K562 (cell line): ENCODE data around the gene ROBO1. TPM values are rescaled to one million over a fixed set of nuclear protein-coding genes. Genes with fewer than 3 reads are reported as not detected.

Source experiments
- ATAC-seq: fragments of 200-7000 bp; cut with Tn5 transposase; 3 replicates; pipeline ENCODE4 v1.9.1; 2020; ENCODE audit warnings: moderate library complexity
- BruUV-seq: library from RNA; stranded (reverse); fragments of 400-500 nt; replicated peaks from 2 replicates; lab custom pipeline; 2021; lab: Mats Ljungman, UMichigan
- CTCF ChIA-PET: fragments of 300-600 bp; formaldehyde crosslinking; extraction: SDS; loops from one replicate; lab custom pipeline; 2021; ENCODE audit warnings: low intra/inter-chr PET ratio; lab: Yijun Ruan, JAX
- POLR2A ChIA-PET: fragments of 300-600, 350-650 bp; sonication (Branson Sonifier 250); formaldehyde crosslinking; extraction: SDS; loops from one replicate; lab custom pipeline; 2021; ENCODE audit warnings: antibody characterized with exemption, inconsistent platforms; lab: Yijun Ruan, JAX
- DNase-seq, 4 experiments: peaks; one replicate each; pipeline versions ENCODE4 v3.0.0 to v3.0.0-alpha.2; 2011 to 2018; ENCODE audit warnings: low spot score in 3 of 4, mixed read lengths in 3 of 4; ENCODE audit errors: extremely low read depth in 1 of 4
- FAIRE-seq: peaks from 2 replicates; lab custom pipeline; 2011; peaks lifted over from hg19 to GRCh38; lab: Jason Lieb, UNC
- H2AFZ ChIP-seq: 2 replicates; pipeline ENCODE4 v1.6.0; 2011; ENCODE audit warnings: low read depth, low read length, control low read depth, inconsistent platforms
- H3K27ac ChIP-seq: fragments of 200-600 bp; 3 replicates; pipeline ENCODE4 v1.8.0; 2011; ENCODE audit warnings: low read depth, mild to moderate bottlenecking, control low read depth, inconsistent platforms, low read length, moderate library complexity, mixed read lengths; ENCODE audit errors: extremely low read depth
- H3K27me3 ChIP-seq, 2 experiments: fragments of 300-600 bp in 1 of 2; 2 replicates in 1 of 2; 3 replicates in 1 of 2; pipeline versions ENCODE4 v1.6.0 to v1.8.0; 2011; ENCODE audit warnings: inconsistent platforms in 2 of 2, low read length in 2 of 2, mild to moderate bottlenecking in 1 of 2, mixed read lengths in 1 of 2, moderate library complexity in 1 of 2; ENCODE audit not compliant: control insufficient read depth in 2 of 2, insufficient read depth in 2 of 2
- H3K36me3 ChIP-seq: fragments of 300-600 bp; 3 replicates; pipeline ENCODE4 v1.8.0; 2011; ENCODE audit warnings: mild to moderate bottlenecking, low read length, inconsistent platforms; ENCODE audit not compliant: control insufficient read depth, insufficient read depth
- H3K4me1 ChIP-seq, 2 experiments: fragments of 200-600 bp in 1 of 2; replicated peaks in 1 of 2; 2 replicates in 1 of 2; 3 replicates in 1 of 2; pipeline versions ENCODE4 v1.5.1 to v1.8.0; 2011; ENCODE audit warnings: inconsistent platforms in 2 of 2, low read length in 2 of 2, mild to moderate bottlenecking in 1 of 2, mixed read lengths in 1 of 2, moderate library complexity in 1 of 2; ENCODE audit not compliant: control insufficient read depth in 2 of 2, insufficient read depth in 2 of 2
- H3K4me2 ChIP-seq: 2 replicates; pipeline ENCODE4 v1.6.1; 2011; ENCODE audit warnings: low read length, control low read depth, inconsistent platforms, mixed read lengths; ENCODE audit not compliant: insufficient read depth
- H3K4me3 ChIP-seq: fragments of 200-600 bp; sonication (generic), shearing (Covaris generic); 2 replicates; pipeline ENCODE4 v1.5.1; 2016; ENCODE audit warnings: control low read depth, inconsistent platforms
- H3K79me2 ChIP-seq: fragments of 200-600 bp; 3 replicates; pipeline ENCODE4 v1.8.0; 2011; ENCODE audit warnings: low read length, inconsistent platforms; ENCODE audit not compliant: control insufficient read depth, insufficient read depth
- H3K9ac ChIP-seq, 2 experiments: 2 replicates each; pipeline versions ENCODE4 v1.6.0 to v1.6.1; 2011; ENCODE audit warnings: low read depth in 2 of 2, low read length in 2 of 2, control low read depth in 1 of 2, inconsistent platforms in 1 of 2, mild to moderate bottlenecking in 1 of 2, mixed read lengths in 1 of 2; ENCODE audit not compliant: insufficient read depth in 1 of 2
- H3K9me1 ChIP-seq: one replicate; pipeline ENCODE4 v1.6.0; 2011; ENCODE audit warnings: inconsistent platforms, mild to moderate bottlenecking, low read length, moderate library complexity; ENCODE audit not compliant: control insufficient read depth, insufficient read depth
- H3K9me3 ChIP-seq: replicated peaks from 2 replicates; pipeline ENCODE4 v1.5.1; 2011; ENCODE audit warnings: low read depth, low read length, inconsistent platforms; ENCODE audit not compliant: control insufficient read depth, insufficient read depth
- H4K20me1 ChIP-seq: replicated peaks from 2 replicates; pipeline ENCODE4 v1.6.1; 2011; ENCODE audit warnings: low read length, inconsistent platforms, mixed read lengths; ENCODE audit not compliant: control insufficient read depth, insufficient read depth
- ARID3B ChIP-seq: fragments of 250-450 bp; sonication (Bioruptor Pico); IDR thresholded peaks from 2 replicates; pipeline ENCODE4 v1.4.0; 2020; ENCODE audit warnings: borderline replicate concordance
- BACH1 ChIP-seq: fragments of 200-800 bp; sonication (Bioruptor generic); IDR thresholded peaks from 2 replicates; pipeline ENCODE4 v1.6.1; 2016; ENCODE audit warnings: missing genetic modification characterization, missing compliant biosample characterization
- EZH2 ChIP-seq: IDR thresholded peaks from 2 replicates; pipeline ENCODE4 v1.6.1; 2012; ENCODE audit warnings: low read depth, mild to moderate bottlenecking, inconsistent platforms, low read length, borderline replicate concordance
- JUNB ChIP-seq: fragments of 450-650 bp; formaldehyde crosslinking; conservative IDR thresholded peaks from 2 replicates; pipeline ENCODE4 v1.4.0; 2020; ENCODE audit warnings: mild to moderate bottlenecking
- NFYB ChIP-seq: IDR thresholded peaks from 2 replicates; pipeline ENCODE4 v1.6.1; 2011; ENCODE audit warnings: mild to moderate bottlenecking, moderate library complexity; ENCODE audit not compliant: insufficient read length; ENCODE audit errors: extremely low read depth
- PHTF2 ChIP-seq: fragments of 250-450 bp; sonication (Bioruptor Pico); IDR thresholded peaks from 2 replicates; pipeline ENCODE4 v1.5.0; 2021; ENCODE audit warnings: mild to moderate bottlenecking
- TCF3 ChIP-seq: sonication (generic); formaldehyde crosslinking; IDR thresholded peaks from 2 replicates; pipeline ENCODE4 v1.4.0; 2020; ENCODE audit warnings: mild to moderate bottlenecking, missing genetic modification reagents
- ZNF41 ChIP-seq: fragments of 250-450 bp; sonication (Bioruptor Pico); conservative IDR thresholded peaks from 2 replicates; pipeline ENCODE4 v1.4.0; 2020; ENCODE audit warnings: mild to moderate bottlenecking
- ZNF586 ChIP-seq: fragments of 450-650 bp; formaldehyde crosslinking; conservative IDR thresholded peaks from 2 replicates; pipeline ENCODE4 v1.4.0; 2020; ENCODE audit warnings: mild to moderate bottlenecking, moderate library complexity
- ZNF655 ChIP-seq: fragments of 250-450 bp; sonication (Bioruptor Pico); IDR thresholded peaks from 2 replicates; pipeline ENCODE4 v1.5.0; 2021
- WGBS: fragments of 100-300 bp; shearing (Covaris generic); methylation state at CpG from one replicate; pipeline ENCODE4 v1.1.6; 2016; ENCODE audit warnings: low coverage, mixed read lengths; ENCODE audit not compliant: insufficient coverage; ENCODE audit errors: missing lambda C conversion rate; 5-methylcytosine and 5-hydroxymethylcytosine counted together
- in situ Hi-C: fragments of 300-500 bp; cut with MboI; formaldehyde crosslinking; loops from 4 replicates; pipeline ENCODE4 v1.15.0; 2018; ENCODE audit warnings: inconsistent platforms, mixed read lengths
- intact Hi-C: fragments of 100-400 bp; cut with micrococcal nuclease; formaldehyde crosslinking; loops from 2 replicates; pipeline ENCODE4 v1.14.2; 2022
- polyA plus RNA-seq, 8 experiments: library from polyadenylated mRNA; depleted of rRNA in 4 of 8; stranded (reverse) in 5 of 8; unstranded in 3 of 8; fragments of >200 nt; fragmentation: Nextera tagmentation in 2 of 8; fragmentation: Illumina TruSeq in 1 of 8; extraction: Ambion mirVana in 2 of 8; extraction: Trizol in 1 of 8; gene quantifications; 2 replicates each; pipeline versions ENCODE4 v1.2.1 to v1.2.3, GENCODE V29; 2011 to 2014; ENCODE audit warnings: inconsistent platforms in 1 of 8, missing spikeins in 1 of 8
- total RNA-seq, 7 experiments: library from RNA; depleted of rRNA in 6 of 7; stranded (reverse); fragments of >200 nt in 6 of 7; fragmentation: Illumina TruSeq in 2 of 7; extraction: Trizol in 2 of 7; gene quantifications; 2 replicates each; pipeline versions ENCODE4 v1.2.1 to v1.2.3, GENCODE V29; 2011 to 2021; ENCODE audit warnings: low replicate concordance in 1 of 7
- TF ChIP-seq, protein P1 (sequence below): IDR thresholded peaks from 3 replicates; pipeline ENCODE4 v1.6.1; 2011; ENCODE audit warnings: borderline replicate concordance, mild to moderate bottlenecking; ENCODE audit not compliant: insufficient read length, insufficient read depth
- TF ChIP-seq, protein P2 (sequence below): fragments of 250-450 bp; sonication (Bioruptor Pico); IDR thresholded peaks from 2 replicates; pipeline ENCODE4 v1.4.0; 2020; ENCODE audit warnings: mild to moderate bottlenecking

The ROBO1 gene
- total and polyA plus RNA-seq, 9 of the 15 experiments (the other 6 are each of a cell fraction or from before 2014, with no cell fraction given), result 0.01 to 0.53 (median 0.17) TPM; not detected in 5

DNA sequence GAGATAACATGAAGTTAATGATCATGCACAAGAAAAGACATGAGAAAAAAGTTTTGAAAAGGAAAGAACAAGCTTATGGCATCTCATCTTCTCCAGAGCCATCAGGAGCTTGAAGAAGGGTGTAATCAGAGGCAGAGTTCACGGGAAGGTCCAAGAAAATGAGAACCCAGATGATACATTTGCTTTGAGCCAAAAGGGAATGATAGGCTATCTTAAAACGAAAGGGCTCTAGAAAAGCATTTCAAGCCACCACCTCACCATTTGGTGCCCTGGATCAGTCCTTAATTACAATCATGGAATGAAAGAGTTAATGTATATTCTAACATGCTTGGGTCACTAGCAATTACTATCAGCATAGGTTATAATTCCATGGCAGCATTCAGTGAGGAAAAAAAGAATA, 781.8 kb downstream of the ROBO1 start (continued):
- TF ChIP-seq, protein P1, sequence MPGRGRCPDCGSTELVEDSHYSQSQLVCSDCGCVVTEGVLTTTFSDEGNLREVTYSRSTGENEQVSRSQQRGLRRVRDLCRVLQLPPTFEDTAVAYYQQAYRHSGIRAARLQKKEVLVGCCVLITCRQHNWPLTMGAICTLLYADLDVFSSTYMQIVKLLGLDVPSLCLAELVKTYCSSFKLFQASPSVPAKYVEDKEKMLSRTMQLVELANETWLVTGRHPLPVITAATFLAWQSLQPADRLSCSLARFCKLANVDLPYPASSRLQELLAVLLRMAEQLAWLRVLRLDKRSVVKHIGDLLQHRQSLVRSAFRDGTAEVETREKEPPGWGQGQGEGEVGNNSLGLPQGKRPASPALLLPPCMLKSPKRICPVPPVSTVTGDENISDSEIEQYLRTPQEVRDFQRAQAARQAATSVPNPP, result no peak
- no peak for TF ChIP-seq BACH1
- TF ChIP-seq ZNF655 (CRISPR knock-in tag), result no peak
- TF ChIP-seq EZH2, result no peak
- TF ChIP-seq ZNF41 (CRISPR knock-in tag), result no peak
- no peak for TF ChIP-seq ZNF586
- TF ChIP-seq NFYB, result no peak
- TF ChIP-seq TCF3 (CRISPR knock-in tag), result no peak

- Histone ChIP-seq H3K9me3 (no peaks in the 10 kb centered on the region), H3K36me3 (no peaks in the 10 kb centered on the region), H3K4me3 (no peak overlapping the region), H3K4me2 (no peak overlapping the region), H3K4me1 (no peaks in the 10 kb centered on the region), H2AFZ (no peak overlapping the region), H3K9me1 (no peaks in the 10 kb centered on the region), H3K79me2 (no peaks in the 10 kb centered on the region), H3K27me3 (no peaks in the 10 kb centered on the region), H3K27ac (no peak overlapping the region), H4K20me1 (no peaks in the 10 kb centered on the region), H3K9ac (no peak overlapping the region)
- POLR2A ChIA-PET, result no interaction called here
- no peak for TF ChIP-seq ARID3B (CRISPR knock-in tag)
- no peak for TF ChIP-seq JUNB
- TF ChIP-seq, protein P2, sequence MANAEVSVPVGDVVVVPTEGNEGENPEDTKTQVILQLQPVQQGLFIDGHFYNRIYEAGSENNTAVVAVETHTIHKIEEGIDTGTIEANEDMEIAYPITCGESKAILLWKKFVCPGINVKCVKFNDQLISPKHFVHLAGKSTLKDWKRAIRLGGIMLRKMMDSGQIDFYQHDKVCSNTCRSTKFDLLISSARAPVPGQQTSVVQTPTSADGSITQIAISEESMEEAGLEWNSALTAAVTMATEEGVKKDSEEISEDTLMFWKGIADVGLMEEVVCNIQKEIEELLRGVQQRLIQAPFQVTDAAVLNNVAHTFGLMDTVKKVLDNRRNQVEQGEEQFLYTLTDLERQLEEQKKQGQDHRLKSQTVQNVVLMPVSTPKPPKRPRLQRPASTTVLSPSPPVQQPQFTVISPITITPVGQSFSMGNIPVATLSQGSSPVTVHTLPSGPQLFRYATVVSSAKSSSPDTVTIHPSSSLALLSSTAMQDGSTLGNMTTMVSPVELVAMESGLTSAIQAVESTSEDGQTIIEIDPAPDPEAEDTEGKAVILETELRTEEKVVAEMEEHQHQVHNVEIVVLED (CRISPR knock-in tag), result no peak
- TF ChIP-seq PHTF2 (CRISPR knock-in tag), result no peak
- FAIRE-seq (no peak), DNase-seq (no peak), ATAC-seq (no peak)
- intact Hi-C loops (no loop called here), in situ Hi-C loops (no loop called here)
- CTCF ChIA-PET, result no interaction called here
- no TSS peak for BruUV-seq
- 0% methylated on average over 4 of the region's 4 CpGs for WGBS
These were observed 788.8 kb downstream of the ROBO1 start for GRCh38 chr3:78979028-78979427.
